Tibial nerve (tissue), 3 donors: Measurements from ENCODE around the gene NADK2.

Experiments used
- POLR2A ChIP-seq, 2 donors: fragments of 450-650 bp; IDR thresholded peaks; one replicate each; pipeline ENCODE4 v1.6.1; 2017; ENCODE audit warnings: antibody characterized with exemption in 2 of 2, mild to moderate bottlenecking in 2 of 2, moderate library complexity in 2 of 2
- TF ChIP-seq, protein P1 (sequence below), 5 experiments: fragments of 200-600 bp in 3 of 5; fragments of 450-650 bp in 2 of 5; sonication (generic) in 3 of 5; IDR thresholded peaks; one replicate each; pipeline ENCODE4 v1.5.1; 2016 to 2019; ENCODE audit warnings: antibody characterized with exemption in 5 of 5, mild to moderate bottlenecking in 3 of 5, moderate library complexity in 2 of 5

DNA sequence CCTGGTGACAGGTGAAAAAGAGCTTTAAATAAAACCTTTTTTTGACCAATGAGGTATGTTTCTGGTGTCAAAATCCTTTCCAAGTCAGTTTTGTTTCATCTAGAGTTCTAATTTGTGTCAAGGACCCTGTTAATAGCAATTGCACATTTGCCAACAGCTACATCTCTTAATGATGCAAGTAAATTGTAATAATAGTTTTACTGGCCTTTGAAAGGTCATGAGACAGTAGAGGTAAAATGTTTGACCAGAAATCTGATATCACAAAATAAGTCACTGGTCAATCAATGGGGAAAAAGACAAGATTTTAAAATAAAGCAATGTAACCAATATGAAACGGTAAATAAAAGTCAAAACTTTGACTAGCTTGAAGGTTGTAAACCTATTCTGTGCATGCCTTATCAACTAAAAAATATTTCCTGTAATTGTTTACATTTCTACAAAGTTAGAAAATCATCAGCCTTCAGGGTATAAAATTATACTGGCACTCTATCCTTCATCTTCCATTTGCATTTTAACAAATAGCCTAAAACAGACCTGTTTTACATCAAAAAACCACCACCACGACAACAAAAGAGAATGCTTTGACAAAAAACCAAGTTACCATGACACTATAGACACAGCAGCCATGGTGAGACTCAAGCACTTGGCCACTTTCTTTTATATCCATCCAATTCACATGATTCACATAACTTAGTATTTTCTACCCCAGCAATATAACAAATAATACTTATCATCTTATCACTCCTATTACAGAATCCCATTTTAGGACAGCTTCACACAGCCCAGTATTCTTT is 3.0 kb downstream of the NADK2 start:
- TF ChIP-seq, protein P1, sequence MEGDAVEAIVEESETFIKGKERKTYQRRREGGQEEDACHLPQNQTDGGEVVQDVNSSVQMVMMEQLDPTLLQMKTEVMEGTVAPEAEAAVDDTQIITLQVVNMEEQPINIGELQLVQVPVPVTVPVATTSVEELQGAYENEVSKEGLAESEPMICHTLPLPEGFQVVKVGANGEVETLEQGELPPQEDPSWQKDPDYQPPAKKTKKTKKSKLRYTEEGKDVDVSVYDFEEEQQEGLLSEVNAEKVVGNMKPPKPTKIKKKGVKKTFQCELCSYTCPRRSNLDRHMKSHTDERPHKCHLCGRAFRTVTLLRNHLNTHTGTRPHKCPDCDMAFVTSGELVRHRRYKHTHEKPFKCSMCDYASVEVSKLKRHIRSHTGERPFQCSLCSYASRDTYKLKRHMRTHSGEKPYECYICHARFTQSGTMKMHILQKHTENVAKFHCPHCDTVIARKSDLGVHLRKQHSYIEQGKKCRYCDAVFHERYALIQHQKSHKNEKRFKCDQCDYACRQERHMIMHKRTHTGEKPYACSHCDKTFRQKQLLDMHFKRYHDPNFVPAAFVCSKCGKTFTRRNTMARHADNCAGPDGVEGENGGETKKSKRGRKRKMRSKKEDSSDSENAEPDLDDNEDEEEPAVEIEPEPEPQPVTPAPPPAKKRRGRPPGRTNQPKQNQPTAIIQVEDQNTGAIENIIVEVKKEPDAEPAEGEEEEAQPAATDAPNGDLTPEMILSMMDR (IDR thresholded peaks at IDR 0.05): no peak
- TF ChIP-seq POLR2A (IDR thresholded peaks at IDR 0.05): no peak
